HepG2 (cell line): ENCODE data around the gene ZNF248. TPM values are rescaled to one million over a fixed set of nuclear protein-coding genes. Genes with fewer than 3 reads are reported as not detected.

Experiments
- ATAC-seq: fragments of 200-7000 bp; cut with Tn5 transposase; 3 replicates; pipeline ENCODE4 v1.9.1; 2020; ENCODE audit warnings: mild to moderate bottlenecking, moderate library complexity
- Bru-seq: library from RNA; stranded (reverse); fragments of 400-500 nt; gene quantifications from one replicate; lab custom pipeline; 2021; lab: Mats Ljungman, UMichigan
- BruChase-seq, 2 experiments: library from RNA; stranded (reverse); fragments of 400-500 nt; gene quantifications; one replicate each; lab custom pipeline; 2021; lab: Mats Ljungman, UMichigan
- BruUV-seq: library from RNA; stranded (reverse); fragments of 400-500 nt; replicated peaks from 2 replicates; lab custom pipeline; 2021; lab: Mats Ljungman, UMichigan
- CTCF ChIA-PET: fragments of 300-600 bp; formaldehyde crosslinking; extraction: SDS; loops from one replicate; lab custom pipeline; 2021; ENCODE audit warnings: low total read pairs, inconsistent platforms, low intra/inter-chr PET ratio; lab: Yijun Ruan, JAX
- POLR2A ChIA-PET: fragments of 350-600 bp; sonication (Branson Sonifier 250); formaldehyde crosslinking; loops from one replicate; lab custom pipeline; 2020; ENCODE audit warnings: antibody characterized with exemption, inconsistent platforms; lab: Yijun Ruan, JAX
- DNase-seq: peaks from one replicate; pipeline ENCODE4 v3.0.0-alpha.2; 2015; ENCODE audit warnings: low spot score
- FAIRE-seq: peaks from 3 replicates; lab custom pipeline; 2011; peaks lifted over from hg19 to GRCh38; lab: Jason Lieb, UNC
- H2AFZ ChIP-seq: one replicate; pipeline ENCODE4 v1.6.1; 2011; ENCODE audit warnings: low read length, inconsistent platforms
- H3K27ac ChIP-seq: fragments of 300-600 bp; 3 replicates; pipeline ENCODE4 v1.8.0; 2011; ENCODE audit warnings: mixed run types, mild to moderate bottlenecking, mixed read lengths, low read length, inconsistent platforms; ENCODE audit not compliant: insufficient read depth; ENCODE audit errors: extremely low read length
- H3K27me3 ChIP-seq, 2 experiments: fragments of 200-600 bp in 1 of 2; 2 replicates in 1 of 2; 3 replicates in 1 of 2; pipeline versions ENCODE4 v1.6.0 to v1.8.0; 2011; ENCODE audit warnings: low read length in 2 of 2, mild to moderate bottlenecking in 2 of 2, moderate library complexity in 2 of 2, inconsistent platforms in 1 of 2; ENCODE audit not compliant: insufficient read depth in 2 of 2, control insufficient read depth in 1 of 2
- H3K36me3 ChIP-seq, 2 experiments: fragments of 200-600 bp in 1 of 2; replicated peaks in 1 of 2; 2 replicates in 1 of 2; 3 replicates in 1 of 2; pipeline versions ENCODE4 v1.5.1 to v1.8.0; 2011; ENCODE audit warnings: low read length in 2 of 2, inconsistent platforms in 1 of 2; ENCODE audit not compliant: insufficient read depth in 2 of 2, control insufficient read depth in 1 of 2
- H3K4me1 ChIP-seq: 2 replicates; pipeline ENCODE4 v1.5.1; 2012; ENCODE audit warnings: low read length, inconsistent platforms; ENCODE audit not compliant: insufficient read depth
- H3K4me2 ChIP-seq: 2 replicates; pipeline ENCODE4 v1.6.0; 2011; ENCODE audit warnings: low read depth, low read length, inconsistent platforms
- H3K4me3 ChIP-seq, 3 experiments: fragments of 200-600 bp in 1 of 3; sonication (generic), shearing (Covaris generic) in 1 of 3; replicated peaks in 1 of 3; 2 replicates each; pipeline ENCODE4 v1.5.1; 2011 to 2016; ENCODE audit warnings: low read length in 3 of 3, inconsistent platforms in 2 of 3, low read depth in 2 of 3, mild to moderate bottlenecking in 2 of 3, control low read depth in 1 of 3, mixed read lengths in 1 of 3; ENCODE audit not compliant: insufficient read depth in 1 of 3
- H3K79me2 ChIP-seq: one replicate; pipeline ENCODE4 v1.6.1; 2011; ENCODE audit warnings: low read length, inconsistent platforms; ENCODE audit not compliant: insufficient read depth
- H3K9ac ChIP-seq: 2 replicates; pipeline ENCODE4 v1.6.0; 2011; ENCODE audit warnings: mild to moderate bottlenecking, low read depth, low read length, inconsistent platforms; ENCODE audit not compliant: insufficient read depth
- H3K9me3 ChIP-seq: 2 replicates; pipeline ENCODE4 v1.5.1; 2012; ENCODE audit warnings: mild to moderate bottlenecking, low read length
- H4K20me1 ChIP-seq: 2 replicates; pipeline ENCODE4 v1.6.0; 2011; ENCODE audit warnings: inconsistent platforms, mild to moderate bottlenecking, low read length, moderate library complexity; ENCODE audit not compliant: insufficient read depth
- AGO1 ChIP-seq: fragments of 200-400 bp; formaldehyde crosslinking; IDR thresholded peaks from 2 replicates; pipeline ENCODE4 v1.6.1; 2017; ENCODE audit warnings: mild to moderate bottlenecking, low read depth, low read length, moderate library complexity; ENCODE audit not compliant: poor library complexity, severe bottlenecking
- PITX1 ChIP-seq: sonication (generic); formaldehyde crosslinking; IDR thresholded peaks from 2 replicates; pipeline ENCODE4 v1.5.1; 2020; ENCODE audit warnings: mild to moderate bottlenecking, missing genetic modification reagents
- POLR2G ChIP-seq: fragments of 200-400 bp; formaldehyde crosslinking; IDR thresholded peaks from 2 replicates; pipeline ENCODE4 v1.6.1; 2018; ENCODE audit warnings: mild to moderate bottlenecking, low read depth, low read length, moderate library complexity
- ZNF318 ChIP-seq: sonication (generic); formaldehyde crosslinking; IDR thresholded peaks from 2 replicates; pipeline ENCODE4 v1.4.0; 2020; ENCODE audit warnings: mild to moderate bottlenecking, missing genetic modification reagents
- ZNF512 ChIP-seq: sonication (generic); formaldehyde crosslinking; IDR thresholded peaks from 2 replicates; pipeline ENCODE4 v1.4.0; 2020; ENCODE audit warnings: mild to moderate bottlenecking, missing genetic modification reagents
- WGBS: methylation state at CpG from one replicate; pipeline ENCODE4 v1.1.6; 2017; ENCODE audit warnings: low lambda C conversion rate; 5-methylcytosine and 5-hydroxymethylcytosine counted together
- in situ Hi-C: cut with HindIII; loops from 2 replicates; pipeline ENCODE4 v1.10.0; 2017; ENCODE audit warnings: low pct_unique_long_range_greater_than_20kb; ENCODE audit not compliant: extremely low pct_ligation_motif_present
- intact Hi-C: fragments of 100-400 bp; cut with micrococcal nuclease; formaldehyde crosslinking; loops from one replicate; pipeline ENCODE4 v1.10.0; 2022; ENCODE audit not compliant: unreplicated experiment
- long read RNA-seq, 2 experiments: library from RNA in 1 of 2; library from polyadenylated mRNA in 1 of 2; stranded (forward) in 1 of 2; unstranded in 1 of 2; transcript quantifications; one replicate each; pipeline ENCODE4 v2.0.0, GENCODE V29; 2019 to 2022
- polyA minus RNA-seq, 3 experiments: library from RNA; depleted of rRNA, polyadenylated mRNA; stranded (reverse); fragments of >200 nt; gene quantifications; 2 replicates each; pipeline ENCODE4 v1.2.3, GENCODE V29; 2011; ENCODE audit warnings: low replicate concordance in 1 of 3
- polyA plus RNA-seq, 8 experiments: library from polyadenylated mRNA; depleted of rRNA in 3 of 8; stranded (reverse) in 7 of 8; unstranded in 1 of 8; fragments of >200 nt; fragmentation: Illumina TruSeq in 4 of 8; extraction: Trizol in 4 of 8; gene quantifications; 2 replicates each; pipeline versions ENCODE4 v1.2.1 to v1.2.3, GENCODE V29; 2011 to 2016; ENCODE audit warnings: low read depth in 4 of 8, missing spikeins in 1 of 8, mixed read lengths in 1 of 8; ENCODE audit not compliant: insufficient read depth in 1 of 8
- total RNA-seq, 5 experiments: library from RNA; depleted of rRNA; stranded (reverse); fragments of >200 nt; fragmentation: Illumina TruSeq; extraction: Trizol; gene quantifications; 2 replicates each; pipeline ENCODE4 v1.2.3, GENCODE V29; 2016; ENCODE audit warnings: low read depth in 1 of 5

ZNF248 gene
- total RNA-seq (2016; rRNA removed; fragmentation: Illumina TruSeq; extraction: Trizol) (12.5 and 12.8 TPM in 2 replicates), polyA plus RNA-seq (2011; rRNA removed) (11.9 and 13.3 TPM in 2 replicates), polyA minus RNA-seq (2011; rRNA and poly(A)+ RNA removed; ENCODE audit: low replicate concordance) (3.4 and 15.8 TPM in 2 replicates), Bru-seq, nascent RNA (percentile 83 among the genes with signal in this experiment), BruChase-seq, experiment 1, labeled RNA remaining after a 6-hour chase (percentile 72 among the genes with signal in this experiment), BruChase-seq, experiment 2, labeled RNA remaining after a 2-hour chase (percentile 89 among the genes with signal in this experiment)
- total RNA-seq (2016; cell fraction: cytosol; rRNA removed; fragmentation: Illumina TruSeq; extraction: Trizol; ENCODE audit: low read depth), result 17.5 and 18.6 TPM in 2 replicates
- total RNA-seq (2016; cell fraction: insoluble cytoplasmic fraction; rRNA removed; fragmentation: Illumina TruSeq; extraction: Trizol), result 13.4 and 14.1 TPM in 2 replicates
- 11.2 and 11.4 TPM in 2 replicates for total RNA-seq (2016; cell fraction: membrane; rRNA removed; fragmentation: Illumina TruSeq; extraction: Trizol)
- total RNA-seq (2016; cell fraction: nucleus; rRNA removed; fragmentation: Illumina TruSeq; extraction: Trizol), result 31.5 and 33.7 TPM in 2 replicates
- polyA plus RNA-seq (2011; cell fraction: cytosol; rRNA removed), result 4.5 and 5.3 TPM in 2 replicates
- polyA plus RNA-seq (2011; cell fraction: nucleus; rRNA removed), result 36.5 and 39.1 TPM in 2 replicates
- polyA plus RNA-seq (2012), result 9.8 and 11.1 TPM in 2 replicates
- polyA plus RNA-seq (2016; cell fraction: cytosol; fragmentation: Illumina TruSeq; extraction: Trizol; ENCODE audit: low read depth), result 1.2 and 2.5 TPM in 2 replicates
- polyA plus RNA-seq (2016; cell fraction: insoluble cytoplasmic fraction; fragmentation: Illumina TruSeq; extraction: Trizol; ENCODE audit: low read depth), result 9.6 and 10.4 TPM in 2 replicates
- 4.5 and 5.0 TPM in 2 replicates for polyA plus RNA-seq (2016; cell fraction: membrane; fragmentation: Illumina TruSeq; extraction: Trizol; ENCODE audit: low read depth)
- 26.8 and 29.6 TPM in 2 replicates for polyA plus RNA-seq (2016; cell fraction: nucleus; fragmentation: Illumina TruSeq; extraction: Trizol; ENCODE audit: insufficient read depth, low read depth)
- polyA minus RNA-seq (2011; cell fraction: cytosol; rRNA and poly(A)+ RNA removed), result 6.0 TPM in 2 replicates
- polyA minus RNA-seq (2011; cell fraction: nucleus; rRNA and poly(A)+ RNA removed), result 77.4 and 79.8 TPM in 2 replicates
- long read RNA-seq, experiment 1, partial matches to known transcripts, result 0 of 6 reads
- long read RNA-seq, experiment 1, other reads (novel, unspliced or antisense), result 6 of 6 reads
- long read RNA-seq, experiment 2, partial matches to known transcripts, result 0 of 5 reads
- long read RNA-seq, experiment 2, other reads (novel, unspliced or antisense), result 5 of 5 reads

GRCh38 chr10:37857287-37858211 is at the start of gene ZNF248:
Gene ZNF248, minus strand, starts transcription at chr10:37857610. Its CDS starts 1,300 bp downstream, at chr10:37856310.
- Histone ChIP-seq H3K79me2 (peaks cover 43% of the 10 kb centered on the region), H3K27ac (peak within 1 kb of the TSS; percentile 98), H2AFZ (no peak within 1 kb of the TSS), H4K20me1 (no peaks in the 10 kb centered on the region), H3K36me3 (peaks cover 0 to 10% of the 10 kb centered on the region in 2 experiments; a peak in 2 of 5 replicates), H3K9ac (peak within 1 kb of the TSS; percentile 93), H3K4me2 (peak within 1 kb of the TSS; percentile 97), H3K9me3 (peaks cover 7% of the 10 kb centered on the region; the same call in 1 of the 2 replicates), H3K4me1 (peaks cover 53% of the 10 kb centered on the region), H3K27me3 (no peaks in the 10 kb centered on the region; a peak in 2 of 5 replicates), H3K4me3 (peak within 1 kb of the TSS; percentile 71 to 91 (median 73))
- ChIA-PET CTCF (no interaction called here), POLR2A (interaction anchor here (0.7 to 1.5 kb wide), 6 partner anchors 9 to 103 kb away, joined by 3 to 6 read pairs (median 4); no protein-coding TSS in a partner anchor)
- TSS peak; percentile 94 for BruUV-seq
- FAIRE-seq, result peak; percentile 89
- peak; percentile 93 for DNase-seq
- in situ Hi-C loops, result no loop called here
- intact Hi-C loops, result loop anchor here (5.0 to 10.0 kb wide), 3 partner anchors 45 to 157 kb away; partner anchors contain the start of genes ZNF25 and ZNF33A
- WGBS, result under 1% methylated on average over 22 of the region's 81 CpGs
- peak; percentile 96 for ATAC-seq
- TF ChIP-seq AGO1 (peak; percentile 55), POLR2G (peak; percentile 99), ZNF512 (CRISPR knock-in tag) (0 out of 2 replicates have a peak, but pooled peaks have one; percentile 47), PITX1 (CRISPR knock-in tag) (0 out of 2 replicates have a peak, but pooled peaks have one; percentile 22), ZNF318 (0 out of 2 replicates have a peak, but pooled peaks have one; percentile 66)
